GM18507 (cell line): ENCODE data around the gene CSNK2A1.
A peak's percentile ranks its signal among the peaks of the same experiment; 100 is the strongest.
"Not testable (repeated sequence)": the region's sequence is repeated elsewhere in the genome, so short reads cannot be mapped to it uniquely, and the experiment has no call there.

ENCODE experiments used
- DNase-seq: peaks from one replicate; pipeline ENCODE4 v3.0.0; 2011; ENCODE audit warnings: low read depth; ENCODE audit not compliant: insufficient read length; ENCODE audit errors: extremely low spot score
- FAIRE-seq: peaks from 2 replicates; lab custom pipeline; 2011; peaks lifted over from hg19 to GRCh38; lab: Jason Lieb, UNC

CSNK2A1 gene

DNA sequence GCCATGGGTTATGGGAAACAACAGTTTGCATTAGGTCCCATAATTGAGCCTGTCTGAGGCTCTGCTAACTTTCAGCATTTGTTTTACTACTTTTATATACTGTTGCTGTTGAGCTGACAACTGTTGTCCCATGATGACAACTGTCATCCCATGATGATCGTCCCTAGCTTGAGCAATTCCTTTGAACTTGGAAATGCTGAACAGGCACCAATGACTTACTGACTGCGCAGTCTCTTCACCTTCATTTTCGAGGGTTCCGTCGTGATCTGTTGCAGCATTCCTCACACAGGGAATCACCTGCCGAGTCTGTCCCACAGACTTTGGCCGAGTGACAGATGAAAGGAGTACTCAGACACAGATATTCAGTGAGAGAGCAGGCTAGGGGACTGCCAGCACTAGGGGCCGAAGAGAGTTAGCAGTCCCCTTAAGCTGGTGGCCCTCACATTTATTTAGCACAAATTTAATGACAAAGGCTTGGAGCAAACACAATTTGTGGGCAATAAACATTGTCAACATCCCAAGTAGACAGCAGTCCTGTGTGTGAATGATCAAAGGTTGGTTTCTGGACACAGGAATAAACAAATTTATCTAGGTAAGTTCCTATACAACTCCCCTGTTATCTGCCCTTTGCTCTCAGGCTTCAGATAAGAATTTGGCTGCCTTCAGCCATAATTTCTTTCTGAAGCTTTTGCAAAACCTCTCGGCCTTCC is 71.3 kb downstream of the CSNK2A1 start:
- FAIRE-seq: no peak
- DNase-seq: no peak

DNA sequence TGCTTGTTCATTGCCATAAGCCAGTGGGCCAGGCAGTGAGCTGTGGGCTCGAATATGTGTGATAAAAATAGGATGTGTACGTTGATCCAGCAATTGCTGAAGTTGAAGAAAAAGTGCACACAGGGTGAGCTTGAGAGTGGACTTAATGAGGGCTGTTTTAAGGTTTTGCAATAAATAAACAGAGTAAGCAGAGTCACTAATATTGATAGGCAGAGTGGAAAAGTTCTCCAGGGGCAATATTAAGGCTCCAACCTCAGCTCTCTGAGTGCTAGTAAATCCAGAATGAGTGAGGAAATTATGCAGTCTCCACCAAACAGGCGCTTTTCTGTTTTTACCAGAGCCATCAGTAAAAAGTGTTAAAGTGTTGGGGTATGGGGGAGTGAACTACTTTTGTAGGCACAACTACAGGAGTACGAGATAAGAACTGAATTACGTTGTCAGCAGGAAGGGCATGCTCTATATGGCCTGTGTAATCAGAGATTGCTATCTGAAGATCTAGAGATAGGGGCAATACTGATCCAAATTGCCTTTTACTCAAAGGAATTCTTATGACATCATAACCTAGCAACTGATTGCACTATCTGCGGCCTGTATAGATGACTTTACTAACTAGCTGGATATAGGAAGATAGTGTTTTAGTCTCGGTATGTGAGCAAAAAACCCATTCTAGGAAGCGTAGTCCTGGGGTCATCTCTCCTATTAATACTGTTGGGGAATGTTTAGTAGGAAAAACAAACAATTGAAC is 73.7 kb downstream of the CSNK2A1 start:
- FAIRE-seq (no peak), DNase-seq (no peak)

DNA sequence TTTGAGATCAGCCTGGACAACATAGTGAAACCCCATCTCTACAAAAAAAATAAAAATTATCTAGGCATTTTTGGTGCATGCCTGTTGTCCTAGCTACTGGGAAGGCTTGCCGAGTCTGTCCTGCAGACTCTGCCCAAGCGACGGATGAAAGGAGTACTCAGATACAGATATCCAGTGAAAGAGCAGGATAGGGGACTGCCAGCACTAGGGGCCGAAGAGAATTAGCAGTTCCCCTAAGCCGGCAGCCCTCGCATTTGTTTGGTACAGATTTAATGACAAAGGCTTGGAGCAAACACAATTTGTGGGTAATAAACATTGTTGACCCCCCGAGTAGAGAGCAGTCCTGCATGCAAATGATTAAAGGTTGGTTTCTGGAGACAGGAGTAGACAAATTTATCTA is 75.8 kb downstream of the CSNK2A1 start:
- FAIRE-seq (no peak), DNase-seq (no peak)

DNA sequence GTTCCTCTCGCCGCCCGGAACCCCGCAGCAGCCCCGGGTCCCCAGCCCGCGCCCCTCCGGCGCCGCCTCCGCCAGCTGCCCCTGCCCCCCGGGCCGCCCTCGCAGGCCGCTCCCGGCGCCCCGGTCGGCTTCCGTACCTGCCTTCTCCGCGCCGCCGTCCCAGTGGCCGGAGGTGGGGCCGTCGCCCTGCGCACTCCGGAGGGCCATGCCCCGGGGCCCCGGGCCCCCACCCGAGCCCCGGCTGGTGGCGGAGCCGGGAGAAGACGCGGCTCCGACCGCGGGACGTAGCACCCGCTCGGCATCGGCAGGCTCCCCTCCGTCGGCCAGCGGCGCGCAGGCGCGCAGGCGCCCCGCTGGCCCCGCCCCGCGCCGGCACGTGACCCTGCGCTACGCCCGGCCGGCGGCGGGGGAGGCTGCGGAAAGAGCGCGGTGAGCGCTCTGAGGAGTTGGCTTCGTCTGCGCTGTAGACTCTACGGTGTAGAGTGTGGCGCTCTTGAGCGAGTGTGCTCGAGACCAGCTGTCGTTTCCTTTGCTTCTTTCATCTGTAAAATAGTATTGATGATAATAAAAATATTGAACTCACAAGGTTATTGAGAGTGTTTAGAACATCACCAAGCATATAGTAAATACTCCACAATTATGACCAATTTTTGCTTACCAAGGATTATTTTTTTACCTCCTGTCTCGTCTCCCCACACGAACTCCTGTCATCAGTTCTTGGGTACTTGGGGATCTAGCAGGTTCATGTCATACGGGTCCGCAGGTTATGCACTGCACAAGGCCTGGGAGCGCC is 81.2 kb downstream of the CSNK2A1 start, which contains the start of gene TBC1D20:
TSS of gene TBC1D20 (minus strand) at position 335 of the 793 bp plus-strand sequence. CDS start at position 207, 128 bp downstream.
- DNase-seq: peak; percentile 87
- FAIRE-seq: peak; percentile 92

DNA sequence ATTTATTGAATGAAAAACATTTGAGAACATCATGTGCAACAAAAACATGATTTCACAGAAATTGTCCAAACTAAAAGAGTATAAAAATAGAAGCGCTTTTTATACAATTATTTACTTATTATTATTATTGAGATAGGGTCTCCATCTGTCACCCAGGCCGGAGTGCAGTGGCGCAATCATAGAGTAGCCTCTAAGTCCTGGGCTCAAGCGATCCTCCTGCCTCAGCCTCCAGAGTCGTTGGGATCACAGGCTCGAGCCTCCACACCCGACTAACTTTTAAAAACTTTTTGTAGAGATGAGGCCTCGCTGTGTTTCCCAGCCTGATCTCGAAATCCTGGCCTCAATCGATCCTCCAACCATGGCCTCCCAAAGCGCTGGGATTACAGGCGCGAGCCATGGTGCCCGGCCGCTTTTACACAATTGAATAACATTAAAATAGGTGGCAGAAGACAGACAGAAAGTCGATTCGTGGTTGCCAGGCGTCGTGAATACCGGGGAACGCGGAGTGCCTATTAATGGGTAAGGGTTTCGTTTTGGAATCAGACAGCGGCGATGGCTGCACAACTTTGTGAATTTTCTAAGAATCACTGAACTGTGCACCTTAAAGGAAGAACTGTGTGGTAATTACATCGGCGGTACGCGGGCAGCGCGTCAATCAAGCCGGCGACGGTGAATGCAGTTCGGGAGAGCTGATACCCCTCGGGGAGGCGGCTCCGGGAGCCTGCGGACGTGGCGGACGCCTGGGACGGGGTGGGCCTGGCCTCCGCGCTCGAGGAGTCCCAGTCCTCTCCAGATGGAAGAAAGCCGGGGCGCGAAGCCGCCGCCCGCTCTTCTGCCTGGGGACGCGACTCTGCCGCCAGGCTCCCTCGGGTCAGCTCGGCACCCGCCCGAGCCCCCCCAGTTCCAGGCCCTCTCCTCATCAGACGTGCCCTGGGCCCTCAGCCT is 82.1 kb downstream of the CSNK2A1 start:
- DNase-seq: peak; percentile 28
- FAIRE-seq: peak; percentile 69

DNA sequence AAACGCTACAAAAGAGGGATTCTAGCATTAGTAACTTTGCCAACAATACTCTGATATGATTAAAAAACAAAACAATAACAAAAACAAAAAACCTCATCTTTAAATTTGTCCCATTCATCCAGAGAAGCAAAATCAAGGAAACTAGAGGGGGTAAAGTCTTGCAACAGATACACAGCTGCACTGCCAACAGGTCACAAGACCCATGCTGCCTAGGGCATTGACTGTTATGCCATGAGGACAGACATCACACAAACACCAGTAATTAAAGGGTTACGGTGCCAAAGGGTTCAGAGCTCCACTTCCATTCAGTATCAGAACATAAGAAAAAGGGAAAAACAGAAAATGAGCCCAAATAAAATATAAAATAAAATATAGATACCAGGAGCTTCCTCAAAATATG is 82.9 kb downstream of the CSNK2A1 start:
- no peak for DNase-seq
- FAIRE-seq: no peak

DNA sequence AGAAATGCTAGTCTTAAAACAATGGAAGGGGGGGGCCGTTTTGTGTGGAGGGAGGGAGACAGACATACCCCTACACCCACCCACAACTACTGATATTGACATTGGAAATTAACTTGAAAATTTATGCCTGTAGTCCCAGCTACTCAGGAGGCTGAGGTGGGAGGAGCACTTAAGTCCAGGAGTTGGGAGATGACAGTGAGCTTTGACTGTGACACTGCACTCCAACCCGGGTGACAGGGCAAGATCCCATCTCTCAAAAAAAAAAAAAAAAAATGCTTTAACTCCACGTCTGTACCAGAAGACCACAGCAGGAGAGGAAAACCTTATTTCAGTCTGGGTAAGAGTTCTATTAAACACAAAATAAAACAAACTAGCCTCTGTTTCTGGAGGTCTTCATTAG is 83.4 kb downstream of the CSNK2A1 start:
- DNase-seq (no peak), FAIRE-seq (no peak)

DNA sequence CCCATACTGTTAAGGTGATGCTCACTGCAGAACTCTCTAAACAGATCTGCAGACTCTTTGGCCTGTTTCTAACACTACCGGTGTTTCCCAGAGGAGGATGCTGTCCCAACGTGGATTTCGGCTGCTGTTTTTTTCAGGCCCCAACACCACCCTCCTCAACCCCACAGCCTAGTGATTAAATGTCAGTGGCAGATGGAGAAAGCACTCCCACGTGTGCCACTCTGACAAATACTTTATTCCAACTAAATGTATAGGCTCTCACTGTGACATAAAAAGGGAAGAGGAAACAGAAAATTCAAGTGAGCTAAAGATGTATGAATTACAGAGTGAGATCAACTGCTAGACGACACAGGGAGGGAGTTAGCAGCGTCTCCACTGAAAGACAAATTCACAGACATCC is 84.8 kb downstream of the CSNK2A1 start:
- DNase-seq: no peak

DNA sequence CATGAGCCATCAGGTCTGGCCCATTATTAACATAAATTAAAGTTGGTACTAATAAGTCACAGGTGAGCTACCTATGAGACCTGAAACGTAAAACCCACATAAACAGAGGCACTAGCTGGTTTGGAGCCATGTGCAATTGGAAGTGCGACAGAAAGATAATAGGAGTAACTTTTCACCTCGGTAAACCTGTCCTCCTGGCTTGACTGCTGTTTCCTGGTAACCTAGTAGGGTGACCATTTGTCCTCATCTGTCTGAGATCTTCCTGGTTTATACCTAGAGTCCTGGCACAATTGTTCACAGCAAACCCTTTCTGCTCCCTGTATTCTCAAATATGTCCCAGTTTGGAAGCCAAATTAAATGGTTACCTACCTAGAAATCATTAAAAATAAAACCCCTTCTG is 88.6 kb downstream of the CSNK2A1 start:
- FAIRE-seq (no peak), DNase-seq (no peak)

More for the DNA sequence above, 84.8 kb downstream of the CSNK2A1 start:
- no peak for FAIRE-seq

DNA sequence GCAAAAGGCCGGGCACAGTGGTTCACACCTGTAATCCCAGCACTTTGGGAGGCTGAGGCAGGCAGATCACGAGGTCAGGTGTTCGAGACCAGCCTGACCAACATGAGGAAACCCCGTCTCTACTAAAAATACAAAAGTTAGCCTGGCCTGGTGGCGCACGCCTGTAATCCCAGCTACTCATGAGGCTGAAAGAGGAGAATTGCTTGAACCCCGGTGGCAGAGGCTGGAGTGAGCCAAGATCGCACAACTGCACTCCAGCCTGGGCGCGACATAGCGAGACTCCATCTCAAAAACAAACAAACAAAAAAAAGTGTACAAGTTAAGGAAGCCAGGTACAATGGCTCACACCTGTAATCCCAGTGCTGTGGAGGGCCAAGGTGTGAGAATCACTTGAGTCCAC is 91.6 kb downstream of the CSNK2A1 start:
- not testable (repeated sequence) for FAIRE-seq, DNase-seq

DNA sequence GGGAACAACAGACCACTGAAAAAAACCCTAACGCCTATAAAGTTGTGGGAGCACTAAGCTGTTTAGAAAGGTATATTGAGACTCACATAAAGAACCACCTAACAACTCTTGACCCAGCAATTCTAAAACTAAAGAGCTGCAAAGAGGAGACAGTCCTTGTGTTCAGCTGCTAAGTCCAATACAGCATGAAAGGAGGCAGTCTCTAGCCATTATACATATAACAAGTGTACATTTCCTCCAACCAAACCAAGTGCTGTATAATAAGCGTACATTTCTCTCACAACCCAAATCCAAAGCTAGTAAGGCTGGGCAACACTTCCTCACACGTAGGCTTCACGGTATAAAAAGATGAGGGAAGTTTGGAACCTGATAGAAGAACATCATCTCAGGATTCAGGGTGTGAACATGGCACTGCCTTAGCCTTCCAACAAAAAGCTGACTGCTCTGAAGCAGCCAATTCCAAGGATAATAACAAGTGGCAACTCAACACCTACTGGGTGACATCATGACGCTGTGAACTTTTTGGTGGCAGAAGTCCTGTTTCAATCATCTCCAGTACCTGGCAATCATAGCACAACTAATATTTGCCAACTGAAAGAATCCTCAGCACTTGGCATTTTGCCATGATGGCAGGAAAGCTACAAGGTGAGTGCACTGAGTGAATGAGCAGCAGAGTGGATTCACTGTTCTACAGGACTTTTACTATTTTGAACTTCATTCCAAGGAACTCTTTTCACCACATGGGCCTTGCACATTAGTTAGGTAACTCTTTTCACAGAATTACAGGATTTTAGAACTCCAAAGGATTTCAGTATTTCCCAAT is 97.9 kb downstream of the CSNK2A1 start:
- no peak for FAIRE-seq
- no peak for DNase-seq

DNA sequence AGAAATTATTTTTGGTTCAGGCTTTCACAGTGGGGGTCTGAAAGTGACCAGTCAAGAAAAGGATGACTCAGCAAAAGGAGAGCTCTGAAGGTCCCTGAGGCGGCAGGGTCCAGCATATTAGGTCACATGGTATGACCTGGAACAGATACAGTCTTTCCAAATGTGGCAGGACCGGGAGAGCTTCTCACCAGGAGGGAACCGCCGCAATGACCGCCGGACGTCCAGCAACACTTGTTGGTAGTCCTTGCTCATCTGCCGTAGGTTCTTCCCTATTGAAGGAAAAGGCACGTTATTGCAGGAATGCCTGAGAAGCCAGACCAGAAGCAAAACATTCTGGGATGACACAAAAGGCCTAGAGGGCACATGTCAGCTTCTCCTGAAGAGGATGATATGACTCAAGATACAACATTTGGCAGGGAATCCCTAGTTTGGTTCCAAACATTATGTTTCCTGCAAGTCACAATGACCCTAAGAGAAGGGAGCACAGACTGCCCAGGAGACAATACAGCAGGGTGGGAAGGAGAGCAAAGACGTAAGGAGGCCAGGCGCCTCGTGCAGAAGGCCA is 98.6 kb downstream of the CSNK2A1 start:
- DNase-seq (no peak), FAIRE-seq (no peak)

DNA sequence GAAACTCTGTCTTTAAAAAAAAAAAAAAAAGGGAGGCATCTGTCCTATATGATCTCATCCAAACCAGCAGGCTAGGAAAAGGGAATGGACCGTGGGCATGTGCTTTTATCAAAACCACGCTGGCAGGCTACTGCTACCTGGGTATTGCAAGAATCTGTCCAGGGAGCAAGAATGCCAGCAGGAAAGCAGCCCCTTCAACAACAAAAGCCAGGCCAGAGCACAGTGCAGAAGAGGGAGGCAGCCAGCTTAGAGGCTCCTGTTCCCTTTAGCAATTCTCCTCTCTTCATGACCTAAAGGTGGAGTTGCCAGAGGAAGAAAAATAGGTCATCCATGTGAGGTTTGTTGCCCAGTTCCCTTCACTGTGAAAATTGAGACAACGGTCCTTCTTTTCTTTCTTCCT is 99.5 kb downstream of the CSNK2A1 start:
- DNase-seq: no peak
- no peak for FAIRE-seq

DNA sequence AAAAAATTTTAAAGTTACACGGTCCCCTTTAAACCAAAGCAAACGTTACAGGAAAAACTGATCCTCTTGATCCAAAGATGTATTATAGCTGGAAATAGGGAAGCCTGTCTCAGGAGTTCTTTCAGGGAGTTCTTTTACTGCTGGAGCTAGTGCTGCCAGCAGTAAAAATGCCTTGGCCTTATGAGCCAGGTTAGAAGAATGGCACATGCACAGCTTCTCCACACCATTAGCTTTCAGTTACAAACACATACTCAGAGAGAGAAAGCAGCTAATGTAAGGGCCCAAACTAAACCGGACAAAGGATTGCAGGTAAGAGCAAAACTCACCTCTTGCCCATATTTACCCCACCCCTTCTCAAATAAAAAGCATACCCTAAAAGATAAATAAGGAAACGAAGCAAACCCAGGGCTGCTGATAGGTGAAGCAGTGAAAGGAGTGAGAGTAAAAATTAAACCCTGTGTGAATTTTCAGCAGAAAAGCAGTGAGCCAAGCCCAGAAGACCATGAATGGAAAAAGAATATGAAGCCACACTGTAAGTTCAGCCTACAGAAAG is 100.3 kb downstream of the CSNK2A1 start:
- FAIRE-seq (no peak), DNase-seq (no peak)

DNA sequence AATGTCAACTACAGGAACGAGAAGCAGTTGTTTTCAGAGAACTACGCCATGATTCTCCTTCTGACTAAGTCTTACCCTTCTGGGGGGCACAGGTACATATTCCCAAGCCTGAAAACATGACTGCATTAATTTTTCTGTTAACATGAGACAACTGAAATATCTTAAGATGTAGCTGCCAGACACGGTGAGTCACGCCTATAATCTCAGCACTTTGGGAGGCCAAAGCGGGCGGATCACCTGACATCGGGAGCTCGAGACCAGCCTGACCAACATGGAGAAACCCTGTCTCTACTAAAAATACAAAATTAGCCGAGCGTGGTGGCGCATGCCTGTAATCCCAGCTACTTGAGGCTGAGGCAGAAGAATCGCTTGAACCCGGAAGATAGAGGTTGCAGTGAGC is 103.0 kb downstream of the CSNK2A1 start:
- no peak for DNase-seq
- no peak for FAIRE-seq

DNA sequence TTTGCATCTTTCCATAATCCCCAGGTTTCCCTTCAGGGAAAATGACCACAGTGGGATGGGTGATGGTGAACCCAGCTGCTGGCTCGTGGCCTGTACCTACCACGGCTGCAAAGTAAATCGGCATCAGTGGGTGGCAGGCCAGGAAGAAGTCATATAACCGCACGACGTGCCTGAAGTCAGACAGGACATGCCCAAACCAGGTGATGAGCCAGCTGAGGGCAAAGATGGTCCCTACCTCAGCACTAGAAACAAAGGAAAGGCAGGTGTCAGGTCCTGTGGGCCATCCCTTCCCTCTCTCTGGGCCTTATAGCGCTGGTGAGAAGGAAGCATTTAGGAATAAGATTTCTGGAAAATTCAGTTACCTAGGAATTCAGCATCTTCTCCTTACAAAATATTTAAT is 103.4 kb downstream of the CSNK2A1 start:
- DNase-seq: no peak
- no peak for FAIRE-seq

DNA sequence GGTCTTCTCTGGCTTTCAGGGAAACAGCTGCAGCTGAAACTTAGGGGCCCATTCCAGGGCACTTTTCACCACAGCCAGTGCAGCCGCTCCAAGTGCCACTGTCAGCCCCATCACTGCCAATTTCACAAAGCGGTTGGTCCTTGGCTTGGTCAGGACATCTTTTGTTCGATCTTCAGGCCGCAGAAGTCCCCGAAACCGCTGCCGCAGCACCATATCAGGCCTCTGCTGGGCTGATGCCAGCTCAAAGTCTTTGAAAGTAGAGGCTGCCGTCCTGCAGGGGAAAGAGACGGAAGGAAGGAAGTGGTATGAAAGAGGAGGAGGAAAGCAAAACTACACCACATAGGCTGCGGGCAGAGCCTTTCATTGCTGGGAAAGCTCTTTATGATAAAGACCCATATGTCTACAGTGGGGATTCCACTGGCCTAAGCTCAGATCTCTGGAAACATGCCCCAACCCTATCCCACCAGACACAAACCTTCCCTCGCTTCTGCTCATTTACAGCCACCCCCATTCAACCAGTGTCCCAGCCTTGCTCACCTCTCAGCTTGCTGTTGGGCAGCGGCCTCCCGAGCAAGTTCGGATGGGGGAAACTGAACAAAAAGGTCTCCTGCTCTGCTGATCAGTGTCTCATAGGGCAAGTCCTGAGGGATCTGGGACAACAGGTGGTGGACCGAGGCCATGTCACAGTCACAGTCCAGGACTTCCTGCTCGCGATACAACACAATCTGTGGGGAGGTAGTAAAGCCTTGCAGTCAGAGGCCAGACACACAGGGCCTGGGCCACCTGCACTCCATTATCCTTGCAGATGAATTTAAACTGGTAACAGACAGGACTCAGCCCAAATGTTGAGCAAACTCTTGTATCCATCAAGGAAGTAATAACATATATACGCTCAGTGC is 104.8 kb downstream of the CSNK2A1 start:
- no peak for DNase-seq
- FAIRE-seq: peak; percentile 83
